Colonic mucosa (tissue), 4 donors: Measurements from ENCODE around the gene WDR83. TPM values are rescaled to one million over a fixed set of nuclear protein-coding genes. Genes with fewer than 3 reads are reported as not detected.

Source experiments
- DNase-seq: peaks from one replicate; pipeline ENCODE4 v3.0.0-alpha.2; 2020
- H3K27ac ChIP-seq: fragments of 200-600 bp; one replicate; pipeline ENCODE4 v1.8.0; 2021
- H3K27me3 ChIP-seq: fragments of 200-600 bp; one replicate; pipeline ENCODE4 v1.8.0; 2021
- H3K36me3 ChIP-seq: fragments of 200-600 bp; one replicate; pipeline ENCODE4 v1.8.0; 2021
- H3K4me1 ChIP-seq: fragments of 200-600 bp; one replicate; pipeline ENCODE4 v1.8.0; 2021; ENCODE audit warnings: mild to moderate bottlenecking
- H3K4me3 ChIP-seq: fragments of 200-600 bp; one replicate; pipeline ENCODE4 v1.8.0; 2021
- H3K9ac ChIP-seq, 2 donors: one replicate each; pipeline ENCODE4 v1.7.0; 2013; ENCODE audit warnings: control low read depth in 2 of 2, low read depth in 2 of 2, low read length in 2 of 2
- H3K9me3 ChIP-seq: fragments of 200-600 bp; one replicate; pipeline ENCODE4 v1.8.0; 2021
- CTCF ChIP-seq: fragments of 200-600 bp; IDR thresholded peaks from one replicate; pipeline ENCODE4 v1.8.0; 2022; ENCODE audit warnings: antibody characterized with exemption, mild to moderate bottlenecking
- intact Hi-C: fragments of 100-400 bp; cut with DNase I; formaldehyde crosslinking; loops from one replicate; pipeline ENCODE4 v1.14.1; 2022
- total RNA-seq, 2 donors: library from RNA; stranded (reverse); fragmentation: NEBNext Ultra II Directional in 1 of 2; extraction: Animal tissue kit (Norgen Biotek cat#: 25700) in 1 of 2; gene quantifications; one replicate each; pipeline ENCODE4 v1.2.1, GENCODE V29; 2021
- donor health status: healthy.
- donor health status: DM: no; HTN: no; CAD: no.
- donor health status: DM: no; HTN: no; CAD: no.

Gene WDR83
- total RNA-seq, 2 donors from 2014 or later = 7.3 to 17.9 TPM

DNA sequence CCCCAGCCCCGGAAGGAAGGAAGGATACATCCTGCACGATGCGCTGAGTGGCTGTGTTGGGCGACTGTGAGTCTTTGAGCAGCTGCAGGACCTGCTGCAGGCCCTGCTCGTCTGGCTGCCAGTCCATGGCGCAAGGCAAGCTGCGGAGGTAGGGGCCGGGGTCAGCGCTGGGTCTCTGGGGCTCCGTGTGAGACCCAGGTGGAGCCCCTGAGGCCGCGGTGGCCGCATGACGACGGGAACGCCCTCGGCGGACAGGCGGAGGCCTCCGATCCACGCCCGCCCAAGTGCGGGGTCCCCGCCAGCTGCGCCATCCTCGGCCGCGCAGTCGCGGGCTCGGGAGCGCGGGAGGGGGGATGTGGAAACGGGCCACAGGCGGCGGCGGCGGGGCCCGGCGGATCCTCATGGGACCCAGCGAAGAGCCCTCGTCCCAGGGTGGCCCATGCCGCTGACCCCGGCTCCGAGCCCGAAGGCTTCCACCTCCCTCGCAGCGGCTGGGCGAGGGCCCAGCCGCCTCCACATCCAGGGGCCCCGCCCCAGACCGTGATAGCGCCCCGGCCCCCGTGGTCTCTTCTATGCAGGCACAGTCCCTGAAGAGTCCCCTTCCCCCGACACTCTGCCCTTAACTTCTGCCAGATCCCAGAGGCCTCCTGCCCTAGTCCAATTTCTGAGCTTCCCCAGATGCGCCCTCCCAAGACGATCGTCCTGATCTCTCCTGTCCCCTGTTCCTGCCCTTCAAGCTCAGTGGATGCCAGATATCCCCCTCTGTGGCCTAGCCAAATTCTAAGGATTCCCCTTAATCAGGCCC is 54.4 kb downstream of the WDR83 start:
- no peaks in the 10 kb centered on the region for H3K36me3 ChIP-seq
- H3K9ac ChIP-seq = peak overlapping the region; percentile 80 to 97
- intact Hi-C loops = loop anchor here (5.0 kb wide), 1 partner anchor 36 kb away; no protein-coding TSS in a partner anchor
- no peaks in the 10 kb centered on the region for H3K27me3 ChIP-seq
- no peaks in the 10 kb centered on the region for H3K4me1 ChIP-seq
- DNase-seq = peak; percentile 26
- peak overlapping the region; percentile 82 for H3K27ac ChIP-seq
- no peaks in the 10 kb centered on the region for H3K9me3 ChIP-seq
- peak overlapping the region; percentile 72 for H3K4me3 ChIP-seq
- no peak for TF ChIP-seq CTCF

- no peak for TF ChIP-seq CTCF
- intact Hi-C loops = loop anchor here (5.0 kb wide), 1 partner anchor 35 kb away; no protein-coding TSS in a partner anchor
- no peaks in the 10 kb centered on the region for H3K27me3 ChIP-seq
- peak; percentile 56 for DNase-seq
- peak overlapping the region; percentile 80 to 97 for H3K9ac ChIP-seq
- H3K4me1 ChIP-seq = no peaks in the 10 kb centered on the region
- no peaks in the 10 kb centered on the region for H3K9me3 ChIP-seq
- peak overlapping the region; percentile 72 for H3K4me3 ChIP-seq
- peak overlapping the region; percentile 82 for H3K27ac ChIP-seq
- no peaks in the 10 kb centered on the region for H3K36me3 ChIP-seq
Observed at GRCh38 chr19:12721656-12722565, 55.3 kb downstream of the WDR83 start.

- DNase-seq = peak; percentile 98
- Histone ChIP-seq H3K9ac (peak overlapping the region; percentile 53 to 90), H3K4me3 (peak overlapping the region; percentile 72), H3K36me3 (no peaks in the 10 kb centered on the region), H3K27ac (peak overlapping the region; percentile 82), H3K4me1 (no peaks in the 10 kb centered on the region), H3K9me3 (no peaks in the 10 kb centered on the region), H3K27me3 (no peaks in the 10 kb centered on the region)
- TF ChIP-seq CTCF = no peak
- intact Hi-C loops = loop anchor here (5.0 kb wide), 1 partner anchor 35 kb away; no protein-coding TSS in a partner anchor
Observed at GRCh38 chr19:12722566-12723380, 56.2 kb downstream of the WDR83 start.

DNA sequence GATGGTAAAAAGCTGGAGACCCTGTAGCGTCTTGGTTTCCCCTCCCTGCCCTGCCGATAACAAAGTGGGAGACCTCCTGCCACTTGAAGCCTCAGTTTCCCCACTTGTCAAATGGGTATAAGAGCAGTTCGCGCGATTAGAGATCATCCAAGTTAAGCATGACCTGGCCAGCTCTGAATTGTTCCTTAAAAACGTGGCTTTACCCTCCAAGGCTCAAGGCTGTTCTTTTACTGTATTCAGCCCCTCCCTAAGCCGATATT is 56.7 kb downstream of the WDR83 start:
- DNase-seq = no peak
- H3K36me3 ChIP-seq = no peaks in the 10 kb centered on the region
- peak overlapping the region; percentile 53 to 90 for H3K9ac ChIP-seq
- H3K9me3 ChIP-seq = no peaks in the 10 kb centered on the region
- TF ChIP-seq CTCF = no peak
- no peaks in the 10 kb centered on the region for H3K27me3 ChIP-seq
- peak overlapping the region; percentile 72 for H3K4me3 ChIP-seq
- H3K4me1 ChIP-seq = no peaks in the 10 kb centered on the region
- H3K27ac ChIP-seq = peak overlapping the region; percentile 82
- intact Hi-C loops = loop anchor here (5.0 kb wide), 1 partner anchor 34 kb away; no protein-coding TSS in a partner anchor
